ENCODE results near the gene SH3RF3. TPM values are rescaled to one million over a fixed set of nuclear protein-coding genes. Genes with fewer than 3 reads are reported as not detected.

Gene SH3RF3
- total RNA-seq, 4 donors from 2014 or later: 2.8 to 5.7 (median 3.0) TPM

- H3K27ac ChIP-seq: no peak overlapping the region
- ATAC-seq: no peak
- in situ Hi-C loops (cut with MboI; ENCODE audit: low sequenced_read_pairs in 4 of 4): no loop called here
Observed at GRCh38 chr2:109336296-109336695, 207.3 kb downstream of the SH3RF3 start.

DNA sequence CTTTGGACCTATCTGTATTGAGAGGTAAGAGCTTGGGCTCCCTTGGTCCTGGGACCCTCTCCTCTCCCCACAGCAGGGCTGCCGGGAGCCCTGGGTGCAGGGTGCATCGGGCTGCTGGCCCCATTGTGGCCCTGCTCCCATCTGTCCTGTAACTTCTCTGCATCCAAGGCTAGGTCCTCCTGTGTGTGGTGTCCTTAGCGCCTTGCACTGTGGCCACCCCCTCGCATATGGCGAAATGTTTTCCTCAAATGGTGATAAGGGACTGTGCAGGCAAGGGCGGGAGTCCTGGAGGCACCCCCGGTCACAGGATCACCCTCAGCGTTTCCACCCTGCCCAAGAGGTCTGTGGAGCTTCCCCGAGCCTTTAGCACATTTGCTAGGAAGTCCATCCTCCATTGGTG lies 208.2 kb downstream of the SH3RF3 start:
- Histone ChIP-seq H3K4me3 (no peak overlapping the region), H3K36me3 (no peaks in the 10 kb centered on the region), H3K27me3 (no peaks in the 10 kb centered on the region), H3K27ac (no peak overlapping the region), H3K4me1 (peaks cover 3 to 10% of the 10 kb centered on the region in 2 donors), H3K9me3 (no peaks in the 10 kb centered on the region)
- no peak for ATAC-seq
- intact Hi-C loops (cut with DNase I; ENCODE audit: low total_unique reads) (no loop called here), in situ Hi-C loops (cut with MboI; ENCODE audit: low sequenced_read_pairs in 4 of 4) (no loop called here)
- DNase-seq: no peak
- no peak for TF ChIP-seq POLR2A (IDR thresholded peaks at IDR 0.05)
- TF ChIP-seq, protein P1, sequence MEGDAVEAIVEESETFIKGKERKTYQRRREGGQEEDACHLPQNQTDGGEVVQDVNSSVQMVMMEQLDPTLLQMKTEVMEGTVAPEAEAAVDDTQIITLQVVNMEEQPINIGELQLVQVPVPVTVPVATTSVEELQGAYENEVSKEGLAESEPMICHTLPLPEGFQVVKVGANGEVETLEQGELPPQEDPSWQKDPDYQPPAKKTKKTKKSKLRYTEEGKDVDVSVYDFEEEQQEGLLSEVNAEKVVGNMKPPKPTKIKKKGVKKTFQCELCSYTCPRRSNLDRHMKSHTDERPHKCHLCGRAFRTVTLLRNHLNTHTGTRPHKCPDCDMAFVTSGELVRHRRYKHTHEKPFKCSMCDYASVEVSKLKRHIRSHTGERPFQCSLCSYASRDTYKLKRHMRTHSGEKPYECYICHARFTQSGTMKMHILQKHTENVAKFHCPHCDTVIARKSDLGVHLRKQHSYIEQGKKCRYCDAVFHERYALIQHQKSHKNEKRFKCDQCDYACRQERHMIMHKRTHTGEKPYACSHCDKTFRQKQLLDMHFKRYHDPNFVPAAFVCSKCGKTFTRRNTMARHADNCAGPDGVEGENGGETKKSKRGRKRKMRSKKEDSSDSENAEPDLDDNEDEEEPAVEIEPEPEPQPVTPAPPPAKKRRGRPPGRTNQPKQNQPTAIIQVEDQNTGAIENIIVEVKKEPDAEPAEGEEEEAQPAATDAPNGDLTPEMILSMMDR (IDR thresholded peaks at IDR 0.05 in 4 of 5, conservative IDR thresholded peaks at IDR 0.05 in 1 of 5): no peak

More at GRCh38 chr2:109336296-109336695, 207.3 kb downstream of the SH3RF3 start:
- H3K27me3 ChIP-seq: no peaks in the 10 kb centered on the region
- intact Hi-C loops (cut with DNase I; ENCODE audit: low total_unique reads): no loop called here
- no peaks in the 10 kb centered on the region for H3K36me3 ChIP-seq
- no peak overlapping the region for H3K4me3 ChIP-seq
- H3K9me3 ChIP-seq: no peaks in the 10 kb centered on the region
- H3K4me1 ChIP-seq: peaks cover 7 to 19% of the 10 kb centered on the region in 2 donors
- TF ChIP-seq, protein P1 (IDR thresholded peaks at IDR 0.05 in 4 of 5, conservative IDR thresholded peaks at IDR 0.05 in 1 of 5): no peak
- TF ChIP-seq POLR2A (IDR thresholded peaks at IDR 0.05): no peak
- no peak for DNase-seq

DNA sequence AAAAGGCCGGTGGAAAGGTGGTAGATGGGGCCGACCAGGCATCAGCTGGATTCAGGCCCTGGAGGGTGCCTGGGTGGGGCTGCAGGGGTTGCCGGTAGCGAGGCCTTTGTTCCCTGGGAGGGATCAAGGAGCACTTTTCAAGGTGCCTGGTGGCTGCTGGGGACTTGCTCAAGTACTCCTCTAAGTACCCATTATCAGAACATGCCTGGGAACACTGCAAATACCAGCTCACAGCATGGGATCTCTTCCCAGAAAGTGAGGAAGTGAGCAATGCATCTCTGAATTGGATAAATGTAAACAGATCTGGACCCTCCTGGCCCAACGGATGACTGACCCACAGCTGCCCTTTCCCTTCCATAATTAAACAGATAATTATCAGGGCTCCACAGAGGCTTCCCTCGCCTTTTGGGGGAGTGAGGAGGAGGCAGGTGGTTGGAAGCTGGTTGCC lies 210.5 kb downstream of the SH3RF3 start:
- H3K27ac ChIP-seq: no peak overlapping the region
- in situ Hi-C loops (cut with MboI; ENCODE audit: low sequenced_read_pairs in 4 of 4) (no loop called here), intact Hi-C loops (cut with DNase I; ENCODE audit: low total_unique reads) (no loop called here)
- no peaks in the 10 kb centered on the region for H3K4me1 ChIP-seq
- no peak overlapping the region for H3K4me3 ChIP-seq
- TF ChIP-seq POLR2A (IDR thresholded peaks at IDR 0.05): no peak
- TF ChIP-seq, protein P1 (IDR thresholded peaks at IDR 0.05 in 4 of 5, conservative IDR thresholded peaks at IDR 0.05 in 1 of 5): no peak
- DNase-seq (no peak), ATAC-seq (no peak)
- H3K36me3 ChIP-seq: no peaks in the 10 kb centered on the region
- H3K27me3 ChIP-seq: no peaks in the 10 kb centered on the region
- no peaks in the 10 kb centered on the region for H3K9me3 ChIP-seq

- H3K36me3 ChIP-seq: no peaks in the 10 kb centered on the region
- no peak for TF ChIP-seq POLR2A (IDR thresholded peaks at IDR 0.05)
- TF ChIP-seq, protein P1 (IDR thresholded peaks at IDR 0.05 in 4 of 5, conservative IDR thresholded peaks at IDR 0.05 in 1 of 5): no peak
- no peaks in the 10 kb centered on the region for H3K9me3 ChIP-seq
- H3K27ac ChIP-seq: no peak overlapping the region
- no peak overlapping the region for H3K4me3 ChIP-seq
- no peak for DNase-seq
- intact Hi-C loops (cut with DNase I; ENCODE audit: low total_unique reads): no loop called here
- in situ Hi-C loops (cut with MboI; ENCODE audit: low sequenced_read_pairs in 4 of 4): no loop called here
- H3K27me3 ChIP-seq: no peaks in the 10 kb centered on the region
- H3K4me1 ChIP-seq: no peaks in the 10 kb centered on the region
- ATAC-seq: no peak
Observed at GRCh38 chr2:109340381-109340780, 211.4 kb downstream of the SH3RF3 start.
